ENCODE data around the gene CYYR1.
"Not testable (repeated sequence)": the region's sequence is repeated elsewhere in the genome, so short reads cannot be mapped to it uniquely, and the experiment has no call there.

Gene CYYR1

GRCh38 chr21:26473471-26473870 lies 99.6 kb downstream of the CYYR1 start:
- DNase-seq = no peak

GRCh38 chr21:26471099-26471471 lies 102.0 kb downstream of the CYYR1 start:
- DNase-seq = no peak

- DNase-seq = no peak
Observed at GRCh38 chr21:26470351-26471098, 102.6 kb downstream of the CYYR1 start.

- no peak for DNase-seq
Observed at GRCh38 chr21:26469789-26470188, 103.3 kb downstream of the CYYR1 start.

GRCh38 chr21:26465916-26466315 lies 107.2 kb downstream of the CYYR1 start:
- DNase-seq = no peak

GRCh38 chr21:26461500-26461899 lies 111.6 kb downstream of the CYYR1 start:
- no peak for DNase-seq

- DNase-seq = no peak
Observed at GRCh38 chr21:26460621-26461020, 112.5 kb downstream of the CYYR1 start.

- DNase-seq = not testable (repeated sequence)
Observed at GRCh38 chr21:26458854-26459253, 114.2 kb downstream of the CYYR1 start.

- DNase-seq = no peak
Observed at GRCh38 chr21:26457817-26458216, 115.3 kb downstream of the CYYR1 start.

GRCh38 chr21:26453267-26453666 lies 119.8 kb downstream of the CYYR1 start:
- DNase-seq = no peak

- DNase-seq = no peak
Observed at GRCh38 chr21:26451081-26451740, 121.9 kb downstream of the CYYR1 start.

GRCh38 chr21:26449161-26449560 lies 123.9 kb downstream of the CYYR1 start:
- no peak for DNase-seq

- no peak for DNase-seq
Observed at GRCh38 chr21:26448751-26449150, 124.3 kb downstream of the CYYR1 start.

GRCh38 chr21:26447932-26448475 lies 125.1 kb downstream of the CYYR1 start:
- DNase-seq = no peak

- no peak for DNase-seq
Observed at GRCh38 chr21:26445440-26445839, 127.6 kb downstream of the CYYR1 start.

- no peak for DNase-seq
Observed at GRCh38 chr21:26444646-26445045, 128.4 kb downstream of the CYYR1 start.

- no peak for DNase-seq
Observed at GRCh38 chr21:26443867-26444266, 129.2 kb downstream of the CYYR1 start.

GRCh38 chr21:26443291-26443690 lies 129.8 kb downstream of the CYYR1 start:
- no peak for DNase-seq

- no peak for DNase-seq
Observed at GRCh38 chr21:26441149-26441548, 131.9 kb downstream of the CYYR1 start.

- no peak for DNase-seq
Observed at GRCh38 chr21:26438976-26439375, 134.1 kb downstream of the CYYR1 start.

GRCh38 chr21:26437326-26438009 lies 135.6 kb downstream of the CYYR1 start:
- no peak for DNase-seq

GRCh38 chr21:26433386-26433785 lies 139.7 kb downstream of the CYYR1 start:
- DNase-seq = no peak

- no peak for DNase-seq
Observed at GRCh38 chr21:26432410-26432809, 140.7 kb downstream of the CYYR1 start.

- no peak for DNase-seq
Observed at GRCh38 chr21:26425576-26425975, 147.5 kb downstream of the CYYR1 start.

Data from activated CD4-positive, alpha-beta T cell treated with anti-CD3 and anti-CD28 coated beads, Interleukin-2, amount 50 U/mL, for 1 hour (primary cell).